NCI-H510A (cell line): ENCODE measurements around the gene APPBP2.
A peak's percentile ranks its signal among the peaks of the same experiment; 100 is the strongest.
"Not testable (repeated sequence)": the region's sequence is repeated elsewhere in the genome, so short reads cannot be mapped to it uniquely, and the experiment has no call there.

Source experiments
- DNase-seq: peaks from one replicate; lab custom pipeline; 2025; lab: John Stamatoyannopoulos, UW

The APPBP2 gene

GRCh38 chr17:60534010-60534555 lies 8.0 kb upstream of the APPBP2 start:
- DNase-seq = no peak

GRCh38 chr17:60529806-60530205 lies 3.8 kb upstream of the APPBP2 start:
- DNase-seq = no peak

- DNase-seq = no peak
Observed at GRCh38 chr17:60528828-60529227, 2.8 kb upstream of the APPBP2 start.

- DNase-seq = no peak
Observed at GRCh38 chr17:60527701-60528100, 1.7 kb upstream of the APPBP2 start.

- no peak for DNase-seq
Observed at GRCh38 chr17:60526726-60527125, 684 bp upstream of the APPBP2 start.

- DNase-seq = no peak
Observed at GRCh38 chr17:60525328-60525684, 736 bp downstream of the APPBP2 start.

GRCh38 chr17:60524463-60525327 lies 1.3 kb downstream of the APPBP2 start:
- DNase-seq = no peak

- no peak for DNase-seq
Observed at GRCh38 chr17:60523822-60524221, 2.2 kb downstream of the APPBP2 start.

GRCh38 chr17:60522889-60523626 lies 3.0 kb downstream of the APPBP2 start:
- no peak for DNase-seq

- no peak for DNase-seq
Observed at GRCh38 chr17:60519795-60520194, 6.2 kb downstream of the APPBP2 start.

- DNase-seq = not testable (repeated sequence)
Observed at GRCh38 chr17:60515683-60516082, 10.4 kb downstream of the APPBP2 start.

- not testable (repeated sequence) for DNase-seq
Observed at GRCh38 chr17:60515199-60515598, 10.8 kb downstream of the APPBP2 start.

- no peak for DNase-seq
Observed at GRCh38 chr17:60514500-60514899, 11.5 kb downstream of the APPBP2 start.

GRCh38 chr17:60514053-60514452 lies 12.0 kb downstream of the APPBP2 start:
- no peak for DNase-seq

GRCh38 chr17:60513014-60513413 lies 13.0 kb downstream of the APPBP2 start:
- DNase-seq = no peak

GRCh38 chr17:60510723-60511122 lies 15.3 kb downstream of the APPBP2 start:
- no peak for DNase-seq

- DNase-seq = no peak
Observed at GRCh38 chr17:60510031-60510430, 16.0 kb downstream of the APPBP2 start.

GRCh38 chr17:60508384-60508980 lies 17.6 kb downstream of the APPBP2 start:
- DNase-seq = no peak

- DNase-seq = peak; percentile 20
Observed at GRCh38 chr17:60506312-60506711, 19.7 kb downstream of the APPBP2 start.

- DNase-seq = no peak
Observed at GRCh38 chr17:60502145-60502544, 23.9 kb downstream of the APPBP2 start.

- no peak for DNase-seq
Observed at GRCh38 chr17:60501589-60501988, 24.5 kb downstream of the APPBP2 start.

- no peak for DNase-seq
Observed at GRCh38 chr17:60496041-60496440, 30.0 kb downstream of the APPBP2 start.

- DNase-seq = no peak
Observed at GRCh38 chr17:60495260-60495659, 30.8 kb downstream of the APPBP2 start.
